Activated CD4-positive, alpha-beta T cell treated with anti-CD3 and anti-CD28 coated beads, Interleukin-2, amount 10 ng/mL, durations not matched to agents 7 days and 5 days (primary cell): ENCODE data around the gene RABL3. TPM values are rescaled to one million over a fixed set of nuclear protein-coding genes. Genes with fewer than 3 reads are reported as not detected.
"Not testable (repeated sequence)": the region's sequence is repeated elsewhere in the genome, so short reads cannot be mapped to it uniquely, and the experiment has no call there.

Experiments
- CTCF ChIA-PET: fragments of 350-600 bp; sonication (Branson Sonifier 250); formaldehyde crosslinking; loops from one replicate; lab custom pipeline; 2021; ENCODE audit warnings: antibody characterized with exemption; lab: Charles Lee
- POLR2A ChIA-PET: fragments of 350-600 bp; sonication (Branson Sonifier 250); formaldehyde crosslinking; loops from one replicate; lab custom pipeline; 2021; ENCODE audit warnings: antibody characterized with exemption; lab: Charles Lee
- DNase-seq: peaks from one replicate; pipeline ENCODE4 v3.0.0-alpha.2; 2020
- H3K27ac Mint-ChIP-seq: one replicate; pipeline ENCODE4 v1.8.0; 2021; ENCODE audit warnings: mild to moderate bottlenecking, moderate library complexity, mixed read lengths
- H3K27me3 Mint-ChIP-seq: one replicate; pipeline ENCODE4 v1.8.0; 2021; ENCODE audit warnings: mixed read lengths
- H3K36me3 Mint-ChIP-seq: one replicate; pipeline ENCODE4 v1.8.0; 2021; ENCODE audit warnings: low read depth, mixed read lengths
- H3K4me1 Mint-ChIP-seq: one replicate; pipeline ENCODE4 v1.8.0; 2021; ENCODE audit warnings: mixed read lengths
- H3K4me3 Mint-ChIP-seq: one replicate; pipeline ENCODE4 v1.8.0; 2021; ENCODE audit warnings: mild to moderate bottlenecking, moderate library complexity, mixed read lengths
- H3K9me3 Mint-ChIP-seq: one replicate; pipeline ENCODE4 v1.8.0; 2021; ENCODE audit warnings: mixed read lengths
- total RNA-seq, 2 experiments: library from RNA; stranded (reverse); gene quantifications; one replicate each; pipeline ENCODE4 v1.2.3, GENCODE V29; 2021

RABL3 gene, protein sequence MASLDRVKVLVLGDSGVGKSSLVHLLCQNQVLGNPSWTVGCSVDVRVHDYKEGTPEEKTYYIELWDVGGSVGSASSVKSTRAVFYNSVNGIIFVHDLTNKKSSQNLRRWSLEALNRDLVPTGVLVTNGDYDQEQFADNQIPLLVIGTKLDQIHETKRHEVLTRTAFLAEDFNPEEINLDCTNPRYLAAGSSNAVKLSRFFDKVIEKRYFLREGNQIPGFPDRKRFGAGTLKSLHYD
- total RNA-seq: 10 to 100 TPM; 25.4 to 30.0 TPM

DNA sequence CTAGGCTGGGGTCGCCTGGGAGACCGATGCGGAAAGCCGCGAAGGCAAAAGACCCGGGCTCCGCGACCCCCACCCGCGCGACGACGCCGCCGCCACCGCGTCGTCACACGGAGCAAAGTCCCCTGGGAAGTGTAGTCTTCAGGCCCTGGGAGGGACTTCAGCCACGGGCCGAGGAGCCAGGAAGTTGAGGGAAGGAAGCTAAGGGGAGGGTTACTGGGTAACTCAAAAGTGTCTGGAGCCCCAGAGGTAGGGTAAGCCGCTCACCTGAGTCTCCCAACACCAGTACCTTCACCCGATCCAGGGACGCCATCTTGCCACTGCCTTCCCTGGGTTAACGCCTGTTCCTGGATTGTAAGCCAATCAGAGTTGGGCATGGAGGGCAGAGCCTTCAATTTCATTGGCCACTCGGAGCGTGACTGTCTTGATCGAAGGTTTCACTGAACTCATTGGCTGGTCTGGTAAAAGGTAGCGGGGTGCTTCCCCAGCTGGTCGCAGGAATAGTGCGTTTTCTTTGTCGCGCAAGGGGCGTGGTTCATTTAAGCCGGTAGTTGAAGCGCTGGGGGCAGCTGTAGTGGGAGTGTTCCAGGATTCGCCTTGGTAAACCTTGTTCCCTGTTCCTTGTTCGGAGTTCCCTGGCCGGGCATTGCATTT is at the start of gene RABL3, which contains the start of gene GTF2E1:
RABL3 (minus strand) TSS at position 319 of the 651 bp plus-strand sequence; CDS start at position 310, 9 bp downstream.
GTF2E1 (plus strand) TSS at position 547 of the 651 bp plus-strand sequence. CDS start 7,809 bp downstream, outside the sequence.
- Mint-ChIP-seq H3K27ac (peak within 1 kb of the TSS; percentile 95), H3K4me1 (peaks cover 33% of the 10 kb centered on the region), H3K4me3 (peak within 1 kb of the TSS; percentile 93), H3K9me3 (peaks cover 1% of the 10 kb centered on the region), H3K36me3 (peaks cover 19% of the 10 kb centered on the region), H3K27me3 (no peaks in the 10 kb centered on the region)
- ChIA-PET POLR2A (interaction anchor here (0.6 to 1.6 kb wide), 2 partner anchors 146 to 177 kb away, joined by 3 to 4 read pairs; partner anchors contain the start of gene NDUFB4), CTCF (interaction anchor here (0.9 to 1.8 kb wide), 5 partner anchors 13 to 145 kb away, joined by 3 to 5 read pairs (median 4); no protein-coding TSS in a partner anchor)
- DNase-seq: peak; percentile 98

DNA sequence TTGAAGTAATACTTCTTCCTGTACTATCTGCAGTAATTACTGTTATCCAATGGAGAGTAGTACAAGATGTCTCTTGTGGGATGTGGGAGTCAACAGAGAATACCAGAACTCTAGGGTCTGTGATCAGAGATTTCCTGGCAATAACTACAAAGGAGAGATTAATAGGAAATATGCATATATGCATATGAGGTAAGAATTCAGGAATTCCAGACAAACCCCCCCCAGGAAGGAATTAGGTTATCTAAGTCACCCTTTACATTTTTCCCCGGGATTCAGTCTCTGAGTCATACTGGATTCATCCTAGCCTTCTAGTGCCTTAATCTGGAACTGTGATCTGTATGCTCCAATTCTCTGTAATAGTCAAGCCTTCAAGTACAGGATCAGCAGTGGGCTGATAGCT is 49.6 kb upstream of the RABL3 start:
- ChIA-PET CTCF (no interaction called here), POLR2A (no interaction called here)
- H3K27ac Mint-ChIP-seq: no peak overlapping the region
- H3K4me1 Mint-ChIP-seq: no peaks in the 10 kb centered on the region
- no peaks in the 10 kb centered on the region for H3K9me3 Mint-ChIP-seq
- DNase-seq: no peak
- H3K36me3 Mint-ChIP-seq: no peaks in the 10 kb centered on the region
- no peak overlapping the region for H3K4me3 Mint-ChIP-seq
- H3K27me3 Mint-ChIP-seq: peaks cover 6% of the 10 kb centered on the region

DNA sequence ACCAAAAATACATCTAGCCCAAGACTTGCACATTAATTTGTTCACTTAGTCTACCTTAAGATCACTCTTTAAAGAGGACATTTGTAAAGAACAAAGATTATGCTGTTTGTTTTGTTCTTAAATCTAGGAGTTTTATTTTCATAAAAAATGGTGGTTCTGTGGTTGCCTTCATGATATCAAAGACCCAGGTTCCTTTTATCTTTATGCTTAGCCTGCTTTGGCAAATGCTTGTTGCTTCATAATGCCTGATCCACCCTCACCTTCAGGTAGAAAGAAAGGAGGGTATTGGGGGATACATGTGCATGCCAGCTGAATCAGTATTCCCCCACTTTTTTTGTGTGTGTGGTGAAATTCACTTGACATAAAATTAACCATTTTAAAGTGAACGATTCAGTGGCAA is 48.7 kb upstream of the RABL3 start:
- peaks cover under 1% of the 10 kb centered on the region for H3K27me3 Mint-ChIP-seq

GRCh38 chr3:120785832-120786231 is 43.5 kb upstream of the RABL3 start:
- H3K9me3 Mint-ChIP-seq, POLR2A ChIA-PET, H3K4me3 Mint-ChIP-seq, H3K27me3 Mint-ChIP-seq, DNase-seq, H3K27ac Mint-ChIP-seq, H3K4me1 Mint-ChIP-seq: not testable (repeated sequence)
- CTCF ChIA-PET: interaction anchor here (0.8 kb wide), 1 partner anchor 9 kb away, joined by 3 read pairs; no protein-coding TSS in a partner anchor
- H3K36me3 Mint-ChIP-seq: peaks cover 12% of the 10 kb centered on the region

More for the DNA sequence above, 48.7 kb upstream of the RABL3 start:
- Mint-ChIP-seq H3K36me3 (peaks cover 2% of the 10 kb centered on the region), H3K4me1 (no peaks in the 10 kb centered on the region), H3K9me3 (no peaks in the 10 kb centered on the region), H3K4me3 (no peak overlapping the region), H3K27ac (no peak overlapping the region)
- DNase-seq: no peak
- CTCF ChIA-PET: no interaction called here
- POLR2A ChIA-PET: no interaction called here

- Mint-ChIP-seq H3K4me1 (no peaks in the 10 kb centered on the region), H3K9me3 (no peaks in the 10 kb centered on the region), H3K4me3 (no peak overlapping the region), H3K27ac (no peak overlapping the region), H3K27me3 (no peaks in the 10 kb centered on the region), H3K36me3 (peaks cover 22% of the 10 kb centered on the region)
- CTCF ChIA-PET: interaction anchor here (1.5 kb wide), 1 partner anchor 13 kb away, joined by 6 read pairs; no protein-coding TSS in a partner anchor
- POLR2A ChIA-PET: no interaction called here
- DNase-seq: no peak
These were observed 38.7 kb upstream of the RABL3 start for GRCh38 chr3:120780977-120781376.

GRCh38 chr3:120778776-120779175 is 36.5 kb upstream of the RABL3 start:
- DNase-seq: no peak
- Mint-ChIP-seq H3K4me1 (no peaks in the 10 kb centered on the region), H3K9me3 (no peaks in the 10 kb centered on the region), H3K4me3 (no peak overlapping the region), H3K36me3 (peaks cover 22% of the 10 kb centered on the region), H3K27ac (no peak overlapping the region), H3K27me3 (no peaks in the 10 kb centered on the region)
- POLR2A ChIA-PET: no interaction called here
- CTCF ChIA-PET: no interaction called here

- Mint-ChIP-seq H3K9me3 (no peaks in the 10 kb centered on the region), H3K4me3 (no peak overlapping the region), H3K4me1 (peaks cover 13% of the 10 kb centered on the region), H3K36me3 (peaks cover 28% of the 10 kb centered on the region), H3K27me3 (no peaks in the 10 kb centered on the region), H3K27ac (no peak overlapping the region)
- DNase-seq: no peak
- ChIA-PET POLR2A (no interaction called here), CTCF (no interaction called here)
These were observed 33.1 kb upstream of the RABL3 start for GRCh38 chr3:120775411-120775810.

DNA sequence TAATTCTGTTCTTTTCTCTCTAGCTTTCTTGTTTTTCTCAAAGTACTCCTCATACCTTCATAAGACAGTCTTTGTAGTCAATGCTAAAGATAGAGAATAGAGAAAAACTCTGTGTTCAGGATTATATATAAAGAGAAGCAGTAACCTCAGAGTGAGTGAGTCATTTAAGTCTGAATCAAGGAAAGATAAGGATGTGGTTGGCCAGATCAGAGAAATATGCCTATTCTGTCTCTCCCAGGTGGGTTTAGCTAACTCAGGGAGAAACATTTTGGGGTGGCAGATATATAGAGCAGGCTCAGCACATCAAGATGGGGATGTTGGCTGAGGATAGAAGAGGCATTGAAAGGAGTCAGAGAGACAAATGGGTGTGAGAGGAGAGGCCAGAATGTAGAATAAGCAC is 31.6 kb upstream of the RABL3 start:
- Mint-ChIP-seq H3K4me1 (peaks cover 13% of the 10 kb centered on the region), H3K27me3 (no peaks in the 10 kb centered on the region), H3K9me3 (no peaks in the 10 kb centered on the region), H3K27ac (no peak overlapping the region), H3K36me3 (peaks cover 27% of the 10 kb centered on the region), H3K4me3 (no peak overlapping the region)
- DNase-seq: peak; percentile 12
- ChIA-PET POLR2A (interaction anchor here (0.6 kb wide), 1 partner anchor 214 kb away, joined by 6 read pairs; no protein-coding TSS in a partner anchor), CTCF (interaction anchor here (2.1 kb wide), 1 partner anchor 21 kb away, joined by 6 read pairs; no protein-coding TSS in a partner anchor)

GRCh38 chr3:120772081-120772480 is 29.8 kb upstream of the RABL3 start:
- no peak overlapping the region for H3K27ac Mint-ChIP-seq
- H3K36me3 Mint-ChIP-seq: peaks cover 23% of the 10 kb centered on the region
- H3K9me3 Mint-ChIP-seq: no peaks in the 10 kb centered on the region
- peaks cover 13% of the 10 kb centered on the region for H3K4me1 Mint-ChIP-seq
- DNase-seq: no peak
- H3K4me3 Mint-ChIP-seq: no peak overlapping the region
- no peaks in the 10 kb centered on the region for H3K27me3 Mint-ChIP-seq
- ChIA-PET POLR2A (no interaction called here), CTCF (interaction anchor here (1.1 kb wide), 1 partner anchor 11 kb away, joined by 3 read pairs; no protein-coding TSS in a partner anchor)

- no peaks in the 10 kb centered on the region for H3K9me3 Mint-ChIP-seq
- ChIA-PET POLR2A (no interaction called here), CTCF (no interaction called here)
These were observed 28.6 kb upstream of the RABL3 start for GRCh38 chr3:120770891-120771290.

GRCh38 chr3:120769436-120769835 is 27.1 kb upstream of the RABL3 start:
- no peak for DNase-seq
- Mint-ChIP-seq H3K4me3 (no peak overlapping the region), H3K4me1 (peaks cover 20% of the 10 kb centered on the region), H3K9me3 (no peaks in the 10 kb centered on the region), H3K27me3 (no peaks in the 10 kb centered on the region), H3K27ac (no peak overlapping the region), H3K36me3 (peaks cover 20% of the 10 kb centered on the region)
- CTCF ChIA-PET: no interaction called here
- POLR2A ChIA-PET: no interaction called here

More at GRCh38 chr3:120770891-120771290, 28.6 kb upstream of the RABL3 start:
- no peak overlapping the region for H3K27ac Mint-ChIP-seq
- H3K4me3 Mint-ChIP-seq: no peak overlapping the region
- H3K4me1 Mint-ChIP-seq: peaks cover 17% of the 10 kb centered on the region
- DNase-seq: no peak
- H3K36me3 Mint-ChIP-seq: peaks cover 20% of the 10 kb centered on the region
- no peaks in the 10 kb centered on the region for H3K27me3 Mint-ChIP-seq

DNA sequence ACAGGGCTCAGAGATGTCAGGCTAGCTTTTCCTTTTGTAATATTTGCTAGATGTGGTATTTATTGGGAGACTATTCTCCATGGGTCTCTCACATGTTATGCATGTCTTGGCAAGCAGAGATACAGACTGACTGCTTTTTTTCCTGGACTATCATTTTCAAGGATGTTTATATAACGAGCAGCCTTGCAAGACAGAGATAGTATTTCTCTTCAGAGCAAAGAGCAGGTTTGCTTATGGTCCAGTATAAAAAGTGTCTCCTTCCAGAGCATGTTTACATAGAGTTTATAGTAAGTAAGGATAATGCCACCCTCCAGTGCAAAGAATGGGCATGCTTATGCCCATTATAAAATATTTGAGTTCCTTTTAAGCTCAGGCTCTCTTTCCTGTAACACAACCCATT is 24.8 kb upstream of the RABL3 start:
- ChIA-PET POLR2A (no interaction called here), CTCF (interaction anchor here (1.2 kb wide), 1 partner anchor 24 kb away, joined by 4 read pairs; the partner anchor contains the start of genes GTF2E1 and RABL3)
- H3K27ac Mint-ChIP-seq: no peak overlapping the region
- H3K27me3 Mint-ChIP-seq: no peaks in the 10 kb centered on the region
- H3K36me3 Mint-ChIP-seq: peaks cover 18% of the 10 kb centered on the region
- peaks cover 15% of the 10 kb centered on the region for H3K4me1 Mint-ChIP-seq
- DNase-seq: no peak
- H3K4me3 Mint-ChIP-seq: no peak overlapping the region
- H3K9me3 Mint-ChIP-seq: no peaks in the 10 kb centered on the region

DNA sequence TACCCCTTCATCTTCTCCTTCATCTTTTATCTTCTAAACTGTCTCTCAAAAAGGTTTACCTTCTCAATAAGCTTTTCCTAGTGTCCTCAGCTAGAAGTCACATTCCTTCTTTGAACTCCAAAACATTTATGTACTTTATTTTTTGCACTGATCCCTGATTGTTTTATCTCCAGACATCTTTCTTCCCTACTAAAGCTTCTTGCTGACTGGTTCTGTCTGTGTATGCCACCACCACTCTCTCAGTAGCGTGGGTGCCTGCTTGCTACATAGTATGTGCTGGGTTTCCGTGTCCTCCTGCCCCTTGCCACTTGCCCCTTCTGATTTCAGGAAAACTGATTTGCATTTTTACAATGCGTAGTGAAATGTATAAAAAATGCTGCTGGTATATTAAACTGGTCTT is 24.3 kb upstream of the RABL3 start:
- Mint-ChIP-seq H3K36me3 (peaks cover 18% of the 10 kb centered on the region), H3K9me3 (no peaks in the 10 kb centered on the region), H3K27me3 (no peaks in the 10 kb centered on the region), H3K4me3 (no peak overlapping the region), H3K27ac (no peak overlapping the region), H3K4me1 (peaks cover 14% of the 10 kb centered on the region)
- no peak for DNase-seq
- CTCF ChIA-PET: interaction anchor here (1.1 to 1.4 kb wide), 5 partner anchors 10 to 162 kb away, joined by 3 to 5 read pairs (median 4); partner anchors contain the start of genes GTF2E1 and RABL3
- POLR2A ChIA-PET: no interaction called here
